GM19328 (cell line): ENCODE data around the gene NKX1-1.
"Not testable (repeated sequence)": the region's sequence is repeated elsewhere in the genome, so short reads cannot be mapped to it uniquely, and the experiment has no call there.

Source experiments
- ATAC-seq: cut with Tn5 transposase; IDR thresholded peaks from one replicate; pipeline ENCODE4 v1.9.1; 2021; ENCODE audit warnings: mild to moderate bottlenecking, moderate library complexity; ENCODE audit not compliant: unreplicated experiment

Gene NKX1-1

DNA sequence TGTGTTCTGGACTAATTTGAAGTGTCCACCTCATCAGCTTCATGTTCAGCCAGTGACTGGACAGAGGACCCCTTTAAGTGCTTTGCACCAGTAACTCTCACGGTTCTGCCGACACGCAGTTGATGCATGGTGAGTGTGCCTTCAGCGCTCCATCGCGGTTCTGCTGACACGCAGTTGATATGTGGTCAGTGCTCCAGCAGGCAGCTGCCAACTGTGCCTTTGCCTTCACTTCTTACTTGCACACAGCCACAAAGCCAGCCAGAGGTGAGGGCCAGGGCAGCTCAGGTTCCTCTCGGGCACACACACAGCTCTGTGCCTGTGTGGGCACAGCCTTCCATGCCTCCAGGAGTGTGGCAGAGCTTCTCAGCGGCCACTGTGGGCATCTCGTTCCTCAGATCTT is 12.4 kb downstream of the NKX1-1 start:
- ATAC-seq: no peak

DNA sequence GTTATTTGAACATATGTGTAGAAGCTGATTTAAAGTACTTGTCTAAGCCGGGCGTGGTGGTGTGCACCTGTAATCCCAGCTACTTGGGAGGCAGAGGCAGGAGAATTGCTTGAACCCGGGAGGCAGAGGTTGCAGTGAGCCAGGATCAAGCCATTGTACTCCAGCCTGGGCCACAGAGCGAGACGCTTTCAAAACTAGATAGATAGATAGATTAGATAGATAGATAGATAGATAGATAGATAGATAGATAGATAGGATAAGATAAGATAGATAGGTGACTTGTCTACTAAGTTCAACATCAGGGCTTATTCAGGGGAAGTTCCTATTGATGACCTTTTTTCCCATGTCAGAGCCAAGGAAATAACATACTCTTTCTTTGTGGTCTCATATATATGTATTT is 12.9 kb downstream of the NKX1-1 start:
- ATAC-seq: not testable (repeated sequence)

DNA sequence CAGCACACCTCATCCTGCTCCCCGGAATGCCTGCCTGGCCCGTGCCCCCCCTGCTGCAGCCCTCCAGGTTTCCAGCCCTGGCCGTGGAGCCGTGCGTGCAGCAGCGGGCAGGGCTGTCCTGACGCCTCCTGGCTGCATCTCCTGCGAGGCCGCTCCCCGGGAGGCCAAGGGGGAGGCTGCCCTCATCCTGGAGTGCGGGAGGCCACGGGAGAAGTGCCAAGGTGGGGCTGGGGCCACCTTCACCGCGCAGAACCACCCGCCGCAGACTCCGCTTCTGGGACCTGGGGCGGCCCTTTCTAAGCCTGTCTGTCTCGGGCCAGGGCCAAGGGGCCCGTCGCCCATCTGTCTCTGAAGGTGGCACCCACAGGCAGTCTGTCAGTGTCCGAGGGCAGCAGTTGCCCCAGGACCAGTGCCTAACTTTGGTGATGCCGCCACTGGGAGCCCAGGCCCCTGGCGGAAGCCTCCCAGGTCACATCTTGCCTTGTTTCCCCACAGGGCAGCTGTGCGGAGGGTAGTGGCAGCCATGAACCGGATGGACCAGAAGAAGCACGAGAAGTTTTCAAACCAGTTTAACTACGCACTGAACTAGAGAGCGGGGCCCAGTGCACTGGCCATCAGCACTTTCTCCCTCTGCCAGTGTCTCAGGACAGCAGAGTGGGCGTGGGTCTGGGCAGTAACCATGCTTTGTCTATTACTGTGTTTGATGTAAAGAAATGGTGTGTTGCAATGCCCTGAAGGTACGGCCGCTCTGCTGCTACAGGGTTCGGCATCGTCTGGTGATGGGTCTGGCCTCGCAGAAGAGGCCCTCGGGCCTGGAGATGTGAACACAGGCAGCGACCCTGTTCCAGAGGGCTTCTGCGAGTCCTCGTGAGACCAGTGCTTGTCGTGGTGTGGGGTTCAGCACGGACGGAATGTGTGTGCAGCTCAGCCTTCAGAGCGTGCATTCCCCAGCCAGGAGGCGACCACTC is 20.6 kb downstream of the NKX1-1 start:
- ATAC-seq: no peak

DNA sequence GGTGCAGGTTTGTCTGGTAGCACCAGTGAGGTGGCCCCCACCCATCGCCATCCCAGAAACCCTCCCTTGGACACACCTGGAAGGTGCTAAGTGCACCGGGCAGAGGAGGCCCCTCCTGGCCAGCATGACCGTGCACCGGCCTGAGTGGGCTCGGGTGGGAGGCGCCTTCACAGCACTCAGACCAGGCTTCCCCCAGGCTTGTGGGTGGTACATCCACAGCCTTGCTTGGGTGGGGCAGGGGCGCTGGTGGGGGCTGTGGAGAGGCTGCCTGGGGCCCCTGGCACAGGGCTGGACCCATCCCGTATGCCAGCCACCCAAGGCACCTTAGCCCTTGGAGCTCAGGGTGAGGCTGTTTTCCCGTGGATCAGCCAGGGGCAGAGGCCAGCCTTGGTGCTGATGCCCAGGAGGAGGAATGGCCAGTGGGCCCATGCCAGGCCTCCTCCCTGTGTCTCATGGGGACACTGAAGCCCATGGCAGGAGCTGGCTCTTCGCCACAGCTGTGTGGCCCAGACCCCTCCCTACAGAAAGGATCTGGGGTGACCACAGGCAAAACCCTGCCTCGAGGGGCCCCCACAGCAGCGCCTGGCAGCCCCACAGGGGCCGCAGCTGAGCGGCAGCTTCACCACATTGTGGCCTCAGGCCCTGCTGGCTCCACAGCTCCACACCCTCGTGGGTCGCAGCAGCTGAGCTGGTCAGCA is 21.4 kb downstream of the NKX1-1 start:
- no peak for ATAC-seq

GRCh38 chr4:1383728-1384591 is 22.3 kb downstream of the NKX1-1 start:
- no peak for ATAC-seq

DNA sequence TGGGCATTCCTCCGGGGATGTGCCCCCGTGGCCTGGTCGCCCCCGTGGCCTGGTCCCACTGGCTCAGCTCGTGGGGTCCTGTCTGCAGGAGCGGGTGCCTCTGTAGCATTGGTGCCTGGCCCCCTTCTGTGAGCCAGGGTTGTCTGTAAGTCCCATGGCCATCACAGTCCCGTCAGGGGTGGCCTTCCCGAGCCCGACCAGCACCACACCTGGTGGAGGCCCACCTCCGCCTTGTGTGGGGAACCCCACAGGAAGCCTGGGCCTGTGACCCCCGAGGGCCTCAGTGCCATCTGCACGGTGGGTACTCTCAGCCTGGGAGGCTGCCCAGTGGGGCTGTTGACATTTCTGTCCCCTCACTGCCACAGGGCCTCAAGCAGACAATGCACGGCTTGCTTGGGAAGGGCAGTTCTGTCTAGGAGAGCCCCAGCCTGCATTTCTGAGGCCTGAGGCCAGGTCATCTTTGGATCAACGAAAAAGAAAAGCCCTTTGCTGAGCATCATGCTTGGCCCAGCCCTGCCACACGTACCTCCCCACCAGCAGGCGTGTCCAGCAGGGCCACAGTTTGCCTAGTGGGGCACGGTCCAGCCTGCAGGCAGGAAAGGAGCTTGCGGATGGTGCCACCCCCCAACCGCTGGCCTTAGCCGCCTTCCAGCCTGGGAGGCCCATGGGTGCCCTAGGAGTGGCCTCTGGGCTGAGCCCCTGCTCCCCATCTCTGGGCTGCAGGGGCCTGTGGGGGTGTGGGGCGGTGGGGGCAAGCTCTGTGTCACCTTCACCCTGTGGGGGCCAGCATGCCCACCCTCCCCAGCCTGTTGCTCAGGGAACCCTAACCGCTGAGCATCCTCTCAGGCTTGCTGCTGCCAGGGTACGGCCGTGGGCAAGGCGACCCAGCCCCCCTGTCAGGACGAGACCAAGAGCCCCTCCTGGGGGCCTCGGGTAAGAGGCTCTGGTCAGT is 23.2 kb downstream of the NKX1-1 start:
- no peak for ATAC-seq

DNA sequence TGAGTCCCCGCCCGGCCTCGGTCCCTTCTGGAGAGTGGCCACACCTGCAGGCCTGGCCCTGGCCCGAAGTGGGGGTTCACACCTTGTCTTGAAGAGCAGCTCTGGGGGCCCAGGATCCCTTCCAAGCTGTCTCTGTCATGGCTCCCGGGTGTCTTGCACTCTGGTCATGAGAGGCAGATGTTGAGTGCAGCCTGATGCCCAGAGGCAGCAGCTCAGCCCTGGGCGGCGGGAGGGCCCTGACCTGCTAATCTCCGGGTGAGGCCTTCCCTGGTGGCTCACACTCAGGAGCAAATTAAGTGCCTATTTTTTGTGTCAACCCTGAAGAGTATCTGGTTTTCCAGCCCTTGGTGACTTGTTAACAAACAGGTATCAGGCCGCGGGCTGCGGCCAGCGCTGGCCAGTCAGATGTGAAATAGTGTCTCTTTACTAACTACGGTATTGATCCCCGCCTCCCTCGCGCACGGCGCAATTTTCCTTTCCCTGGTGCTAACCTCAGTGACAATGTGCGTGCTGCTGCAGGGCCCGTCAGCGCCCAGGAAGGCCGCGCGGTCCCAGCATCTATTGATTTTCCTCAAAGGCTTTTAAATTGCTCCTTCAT is 24.2 kb downstream of the NKX1-1 start:
- no peak for ATAC-seq

- ATAC-seq: no peak
Measured at GRCh38 chr4:1381181-1381621, 25.0 kb downstream of the NKX1-1 start.

DNA sequence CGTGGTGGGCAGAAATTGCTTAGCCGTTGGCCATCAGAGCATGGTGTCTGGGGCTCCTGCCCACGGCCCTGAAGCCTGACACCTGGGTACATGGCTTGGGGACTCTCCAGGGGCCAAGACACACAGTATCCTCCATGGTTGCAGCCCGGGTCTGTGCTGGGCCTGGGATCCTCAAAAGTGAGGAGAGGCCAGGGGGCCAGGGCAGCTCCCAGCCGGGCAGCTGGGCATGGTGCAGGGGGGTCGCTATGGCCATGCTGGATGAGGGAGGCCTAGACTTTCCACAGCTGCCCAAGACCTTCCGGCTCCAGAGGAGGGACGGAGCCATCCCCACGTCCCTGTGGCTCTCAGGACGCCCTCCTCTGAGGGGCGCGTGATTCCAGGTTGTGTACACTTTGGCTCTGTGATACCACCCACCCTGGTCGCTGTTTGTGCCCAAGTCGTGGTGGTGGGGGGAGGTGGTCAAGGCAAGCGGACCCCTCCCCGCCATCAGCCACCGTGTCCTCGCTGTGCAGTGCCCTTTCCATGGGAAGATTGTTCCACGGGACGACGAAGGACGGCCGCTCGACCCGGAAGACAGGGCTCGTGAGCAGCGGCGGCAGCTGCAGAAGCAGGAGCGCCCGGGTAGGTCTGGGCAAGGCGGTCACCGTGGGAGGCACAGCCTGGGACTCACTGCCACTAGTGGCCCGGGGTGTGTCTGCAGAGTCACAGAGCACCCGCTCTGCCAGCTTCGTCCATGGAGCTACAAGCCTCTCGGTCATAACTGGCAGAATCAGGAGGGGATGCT is 25.7 kb downstream of the NKX1-1 start:
- no peak for ATAC-seq

DNA sequence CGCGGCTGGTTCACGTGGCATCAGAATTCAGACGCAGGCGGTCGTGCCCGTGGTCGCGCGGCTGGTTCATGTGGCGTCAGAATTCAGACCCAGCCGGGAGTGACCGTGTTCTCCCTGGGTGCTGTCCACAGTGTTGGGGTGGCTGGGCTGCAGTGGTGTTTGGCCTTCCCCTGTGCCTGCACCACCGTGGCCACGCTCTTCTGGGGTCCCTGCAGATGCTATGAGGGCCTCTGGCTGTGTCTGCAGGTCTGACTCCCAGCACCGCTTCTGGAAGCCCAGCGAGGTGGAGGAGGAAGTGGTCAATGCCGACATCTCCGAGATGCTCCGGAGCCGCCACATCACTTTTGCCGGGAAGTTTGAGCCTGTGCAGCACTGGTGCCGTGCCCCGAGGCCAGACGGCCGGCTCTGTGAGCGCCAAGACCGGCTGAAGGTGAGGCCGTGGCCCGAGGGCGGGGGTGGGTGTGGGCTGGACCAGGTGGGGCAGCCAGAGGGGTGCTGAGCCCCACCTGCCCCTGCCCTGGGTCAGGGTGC is 26.4 kb downstream of the NKX1-1 start:
- no peak for ATAC-seq

- ATAC-seq: no peak
Measured at GRCh38 chr4:1379351-1379781, 26.9 kb downstream of the NKX1-1 start.

GRCh38 chr4:1378559-1379231 is 27.5 kb downstream of the NKX1-1 start:
- ATAC-seq: no peak

DNA sequence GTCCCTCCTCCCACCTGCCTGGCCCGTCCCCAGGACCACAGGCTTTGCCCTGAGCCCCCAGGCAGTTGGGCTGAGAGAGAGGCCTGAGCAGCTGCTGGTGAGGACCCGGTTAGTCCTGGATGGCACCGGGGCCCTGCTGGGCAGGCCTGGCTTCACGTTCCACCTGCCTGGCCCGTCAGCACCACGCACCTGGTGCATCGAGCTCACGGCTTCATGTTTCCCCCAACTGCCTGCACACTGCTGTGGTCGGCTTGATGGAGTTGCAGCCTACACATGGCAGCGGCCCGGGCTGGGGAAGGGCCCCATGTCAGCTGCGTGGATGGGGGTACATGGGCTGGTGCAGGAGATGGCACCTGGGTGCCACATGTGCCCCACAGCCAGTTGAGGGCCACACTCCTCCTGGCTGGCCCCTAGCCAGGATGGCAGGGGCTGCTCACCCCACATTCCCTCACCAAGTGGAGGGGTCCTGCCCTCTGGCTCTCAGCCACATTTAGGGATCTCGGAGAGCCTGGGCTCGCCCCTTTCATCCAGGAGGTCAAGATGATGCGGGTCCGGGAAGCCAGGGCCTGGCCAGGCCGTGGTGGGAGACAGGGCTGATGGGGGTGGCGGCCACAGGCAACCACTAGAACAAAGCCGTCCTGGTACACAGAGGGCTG is 28.5 kb downstream of the NKX1-1 start:
- no peak for ATAC-seq

DNA sequence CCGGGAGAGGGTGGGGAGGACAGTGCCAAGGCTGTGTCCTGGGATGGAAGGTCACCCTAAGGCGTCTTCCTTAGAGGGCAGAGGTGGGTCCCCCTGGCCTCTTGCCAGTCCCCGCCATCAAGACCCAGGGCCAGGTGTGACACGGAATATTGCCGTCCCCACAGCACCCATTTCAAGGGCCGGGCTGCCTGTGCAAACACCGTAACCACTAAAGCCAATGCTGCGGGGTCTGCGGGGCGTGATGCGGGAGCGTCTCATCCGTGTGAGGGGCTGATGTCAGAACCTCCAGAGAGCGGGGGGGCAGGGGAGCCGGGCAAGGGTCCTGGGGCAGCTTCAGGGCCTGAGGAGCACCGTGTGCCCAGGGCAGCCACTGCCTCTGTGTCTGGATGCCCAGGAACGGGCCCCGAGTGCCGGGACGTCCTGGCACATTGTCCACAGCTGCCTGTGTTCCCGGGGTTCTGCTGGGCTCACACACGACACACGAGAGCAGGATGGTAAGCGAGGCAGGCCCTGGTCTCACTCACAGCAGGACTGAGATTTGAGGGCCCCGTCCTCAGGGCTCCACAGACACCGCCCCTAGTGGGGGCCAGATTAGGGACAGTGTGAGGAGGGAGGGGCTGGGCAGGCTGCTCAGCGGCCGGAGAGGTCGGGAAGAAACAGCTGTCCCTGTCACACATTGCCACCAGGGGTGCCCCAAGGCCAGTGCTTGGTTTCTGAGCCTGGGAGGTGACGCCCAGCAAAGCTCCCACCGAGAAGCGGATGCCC is 29.2 kb downstream of the NKX1-1 start:
- no peak for ATAC-seq

- no peak for ATAC-seq
Measured at GRCh38 chr4:1376391-1376840, 29.8 kb downstream of the NKX1-1 start.

DNA sequence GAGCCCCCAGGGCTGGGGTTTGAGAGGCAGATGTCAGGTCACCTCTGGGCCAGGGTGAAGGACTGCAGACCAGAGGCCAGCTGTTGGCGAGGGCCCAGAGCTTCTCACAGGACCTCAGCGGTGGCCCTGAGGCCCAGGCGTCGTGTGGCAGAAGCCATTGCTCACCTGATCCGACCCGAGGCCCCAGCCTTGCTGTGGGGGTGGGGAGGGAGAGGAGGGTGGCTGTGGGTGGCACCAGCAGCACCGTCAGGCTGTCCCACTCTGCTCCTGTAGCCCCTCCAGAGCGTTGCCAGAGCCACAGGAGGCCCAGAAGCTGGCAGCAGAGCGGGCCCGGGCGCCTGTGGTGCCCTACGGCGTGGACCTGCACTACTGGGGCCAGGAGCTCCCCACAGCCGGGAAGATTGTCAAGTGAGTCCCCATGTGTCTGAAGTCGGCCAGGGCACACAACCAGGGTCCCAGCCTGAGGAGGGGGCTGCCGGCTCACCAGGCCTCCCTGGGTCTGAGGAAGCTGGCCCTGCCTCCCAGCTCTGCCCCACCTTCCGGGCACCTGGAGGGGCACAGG is 30.4 kb downstream of the NKX1-1 start:
- ATAC-seq: no peak
